A549 (cell line): Measurements from ENCODE around the gene TEX2.

Source experiments
- CBX8 ChIP-seq: fragments of 200-600 bp; sonication (generic); IDR thresholded peaks from 2 replicates; pipeline ENCODE4 v1.6.1; 2016
- TF ChIP-seq, protein P1 (sequence below): fragments of >200 bp; sonication (Bioruptor Twin); formaldehyde crosslinking; IDR thresholded peaks from 3 replicates; pipeline ENCODE4 v1.5.1; 2016

DNA sequence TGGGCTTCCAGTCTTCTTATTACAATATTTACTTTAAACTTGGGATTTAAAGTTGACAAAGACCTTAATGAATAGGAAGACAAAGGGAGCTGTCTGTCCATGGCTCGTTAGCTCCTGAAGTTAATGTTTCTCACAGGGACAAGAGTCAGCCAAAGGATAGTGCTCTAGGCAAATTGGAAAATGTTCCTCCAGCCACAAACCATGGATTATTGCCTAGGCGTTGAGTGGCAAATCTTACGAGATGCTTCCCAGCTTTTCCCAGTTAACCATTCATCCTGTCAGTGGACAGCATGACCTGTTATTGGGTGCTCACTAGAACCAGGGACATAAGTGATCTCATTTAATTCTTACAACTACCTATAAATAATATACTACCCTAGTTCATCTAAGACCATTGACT lies 3.6 kb downstream of the TEX2 start:
- TF ChIP-seq, protein P1, sequence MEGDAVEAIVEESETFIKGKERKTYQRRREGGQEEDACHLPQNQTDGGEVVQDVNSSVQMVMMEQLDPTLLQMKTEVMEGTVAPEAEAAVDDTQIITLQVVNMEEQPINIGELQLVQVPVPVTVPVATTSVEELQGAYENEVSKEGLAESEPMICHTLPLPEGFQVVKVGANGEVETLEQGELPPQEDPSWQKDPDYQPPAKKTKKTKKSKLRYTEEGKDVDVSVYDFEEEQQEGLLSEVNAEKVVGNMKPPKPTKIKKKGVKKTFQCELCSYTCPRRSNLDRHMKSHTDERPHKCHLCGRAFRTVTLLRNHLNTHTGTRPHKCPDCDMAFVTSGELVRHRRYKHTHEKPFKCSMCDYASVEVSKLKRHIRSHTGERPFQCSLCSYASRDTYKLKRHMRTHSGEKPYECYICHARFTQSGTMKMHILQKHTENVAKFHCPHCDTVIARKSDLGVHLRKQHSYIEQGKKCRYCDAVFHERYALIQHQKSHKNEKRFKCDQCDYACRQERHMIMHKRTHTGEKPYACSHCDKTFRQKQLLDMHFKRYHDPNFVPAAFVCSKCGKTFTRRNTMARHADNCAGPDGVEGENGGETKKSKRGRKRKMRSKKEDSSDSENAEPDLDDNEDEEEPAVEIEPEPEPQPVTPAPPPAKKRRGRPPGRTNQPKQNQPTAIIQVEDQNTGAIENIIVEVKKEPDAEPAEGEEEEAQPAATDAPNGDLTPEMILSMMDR, result no peak
- no peak for TF ChIP-seq CBX8
